CD4-positive, alpha-beta T cell treated with Interleukin-10 for 1 hour (primary cell): ENCODE measurements around the gene GIMAP6.
"Not testable (repeated sequence)": the region's sequence is repeated elsewhere in the genome, so short reads cannot be mapped to it uniquely, and the experiment has no call there.

Source experiments
- DNase-seq: peaks from one replicate; pipeline ENCODE4 v3.0.0-alpha.2; 2020

Gene GIMAP6

GRCh38 chr7:150631866-150632864 is at the start of gene GIMAP6:
Gene GIMAP6, minus strand, starts transcription at chr7:150632385. Its CDS starts 2,243 bp downstream, at chr7:150630142.
- DNase-seq, result peak; percentile 58

- not testable (repeated sequence) for DNase-seq
Observed at GRCh38 chr7:150680364-150680763, 48.2 kb upstream of the GIMAP6 start.

- DNase-seq, result not testable (repeated sequence)
Observed at GRCh38 chr7:150678601-150679000, 46.4 kb upstream of the GIMAP6 start.

GRCh38 chr7:150676854-150677253 is 44.7 kb upstream of the GIMAP6 start:
- peak; percentile 82 for DNase-seq

GRCh38 chr7:150676276-150676675 is 44.1 kb upstream of the GIMAP6 start:
- not testable (repeated sequence) for DNase-seq

GRCh38 chr7:150675714-150676113 is 43.5 kb upstream of the GIMAP6 start:
- DNase-seq, result no peak

GRCh38 chr7:150671798-150672585 is 39.8 kb upstream of the GIMAP6 start:
- not testable (repeated sequence) for DNase-seq

GRCh38 chr7:150668977-150669376 is 36.8 kb upstream of the GIMAP6 start:
- no peak for DNase-seq

GRCh38 chr7:150668472-150668911 is 36.3 kb upstream of the GIMAP6 start:
- peak; percentile 87 for DNase-seq

- no peak for DNase-seq
Observed at GRCh38 chr7:150666412-150666811, 34.2 kb upstream of the GIMAP6 start.

- DNase-seq, result peak; percentile 68
Observed at GRCh38 chr7:150665896-150666295, 33.7 kb upstream of the GIMAP6 start.

GRCh38 chr7:150665089-150665748 is 33.0 kb upstream of the GIMAP6 start:
- DNase-seq, result no peak

GRCh38 chr7:150663802-150664494 is 31.8 kb upstream of the GIMAP6 start:
- peak; percentile 81 for DNase-seq

GRCh38 chr7:150662821-150663220 is 30.6 kb upstream of the GIMAP6 start:
- not testable (repeated sequence) for DNase-seq

GRCh38 chr7:150660939-150661613 is 28.9 kb upstream of the GIMAP6 start:
- DNase-seq, result no peak

GRCh38 chr7:150657526-150657925 is 25.3 kb upstream of the GIMAP6 start:
- DNase-seq, result no peak

GRCh38 chr7:150656047-150656446 is 23.9 kb upstream of the GIMAP6 start:
- DNase-seq, result no peak

- DNase-seq, result no peak
Observed at GRCh38 chr7:150654692-150655091, 22.5 kb upstream of the GIMAP6 start.

GRCh38 chr7:150649080-150649385 is 16.8 kb upstream of the GIMAP6 start:
- DNase-seq, result no peak

- peak; percentile 64 for DNase-seq
Observed at GRCh38 chr7:150648353-150649079, 16.3 kb upstream of the GIMAP6 start.
